Tongue (tissue), 2 donors: ENCODE data around the gene NAPG. TPM values are rescaled to one million over a fixed set of nuclear protein-coding genes. Genes with fewer than 3 reads are reported as not detected.
"Not testable (repeated sequence)": the region's sequence is repeated elsewhere in the genome, so short reads cannot be mapped to it uniquely, and the experiment has no call there.

ENCODE experiments used
- DNase-seq: peaks from one replicate; pipeline ENCODE4 v3.0.0-alpha.2; 2015
- total RNA-seq: library from RNA; depleted of rRNA; stranded (reverse); fragments of >200 nt; gene quantifications from one replicate; pipeline ENCODE4 v1.2.3, GENCODE V29; 2014

The NAPG gene
- total RNA-seq, 1 donor from 2014 or later, result 47.2 TPM

GRCh38 chr18:10552226-10552625, 26.4 kb downstream of the NAPG start:
- no peak for DNase-seq

DNA sequence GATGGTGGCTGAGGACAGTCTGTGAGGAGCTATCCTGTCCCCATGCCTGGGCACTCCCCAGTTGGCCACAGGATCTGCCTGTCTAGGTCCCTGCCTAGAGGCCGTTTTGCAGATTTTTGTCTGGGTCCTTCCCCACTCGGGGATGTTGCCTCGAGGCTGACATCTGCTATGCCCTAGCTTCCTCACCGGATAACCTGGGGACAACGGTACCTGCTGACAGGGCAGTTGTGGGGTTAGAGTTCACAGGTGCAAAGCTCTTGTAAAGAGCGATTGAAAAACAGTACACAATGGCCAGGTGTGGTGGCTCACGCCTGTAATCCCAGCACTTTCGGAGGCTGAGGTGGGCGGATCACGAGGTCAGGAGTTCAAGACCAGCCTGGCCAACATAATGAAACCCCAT, 30.4 kb downstream of the NAPG start:
- not testable (repeated sequence) for DNase-seq

- no peak for DNase-seq
Measured at GRCh38 chr18:10557085-10557677, 31.4 kb downstream of the NAPG start.

- no peak for DNase-seq
Measured at GRCh38 chr18:10558243-10558966, 32.6 kb downstream of the NAPG start.

- no peak for DNase-seq
Measured at GRCh38 chr18:10558967-10559298, 33.1 kb downstream of the NAPG start.

GRCh38 chr18:10559553-10560451, 34.0 kb downstream of the NAPG start:
- peak; percentile 24 for DNase-seq

GRCh38 chr18:10560452-10561045, 34.7 kb downstream of the NAPG start:
- DNase-seq, result peak; percentile 93

DNA sequence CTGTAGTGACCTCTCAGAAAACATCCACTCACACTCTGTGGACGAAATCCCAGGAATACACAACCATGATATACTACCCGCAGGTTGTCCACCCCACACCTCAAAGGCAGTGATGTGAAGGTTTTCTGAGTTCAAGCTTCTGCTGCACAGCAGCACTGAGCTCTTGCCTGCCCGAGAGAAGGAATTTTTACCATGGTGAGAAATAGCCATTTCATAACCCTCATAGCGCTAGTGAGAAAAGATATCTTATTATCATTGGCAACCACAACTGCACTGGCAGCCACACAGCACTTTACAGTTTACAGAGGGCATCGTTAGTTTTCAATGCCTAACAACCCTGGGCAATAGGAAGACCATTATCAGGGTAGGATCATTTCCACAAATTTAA, 36.9 kb downstream of the NAPG start:
- DNase-seq, result no peak

- DNase-seq, result peak; percentile 18
Measured at GRCh38 chr18:10563886-10564285, 38.1 kb downstream of the NAPG start.

- DNase-seq, result no peak
Measured at GRCh38 chr18:10564975-10565773, 39.3 kb downstream of the NAPG start.

DNA sequence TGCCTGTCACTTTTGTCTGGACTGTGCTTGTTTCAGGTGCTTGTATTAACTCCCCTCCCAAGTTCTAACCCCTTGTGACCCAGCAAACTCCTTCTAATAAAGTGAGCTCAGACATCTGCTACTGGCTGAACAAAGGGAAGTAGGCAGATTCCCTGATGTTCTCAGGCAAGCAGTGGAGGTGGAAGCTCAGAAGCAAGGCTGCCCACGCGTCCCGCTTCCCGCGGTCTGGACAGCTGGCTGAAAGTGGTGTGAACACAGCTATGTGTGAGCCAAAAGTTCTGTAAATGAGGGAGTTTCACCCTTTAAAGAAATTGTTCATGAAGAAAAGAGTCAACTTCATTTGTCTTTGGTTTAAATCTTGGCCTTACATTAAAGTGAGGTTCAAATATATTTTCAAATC, 40.0 kb downstream of the NAPG start:
- peak; percentile 8 for DNase-seq

DNA sequence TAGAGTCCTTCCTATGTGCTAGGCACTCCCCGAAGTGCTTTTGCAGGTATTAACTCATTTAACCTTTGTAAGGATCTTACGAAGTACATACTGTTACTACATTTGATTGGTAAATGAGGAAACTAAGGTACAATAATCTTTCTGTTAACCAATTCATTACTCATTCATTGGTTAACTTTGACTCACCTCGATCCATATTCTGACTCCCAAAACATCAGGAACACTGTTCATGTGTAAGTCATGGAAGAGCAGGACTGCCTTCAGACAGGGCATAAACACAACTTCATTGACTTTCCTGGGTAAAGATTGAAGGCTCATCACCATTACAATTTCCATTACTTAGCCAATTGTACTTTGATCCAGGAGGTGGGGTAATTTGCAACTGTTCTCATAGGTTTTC, 40.6 kb downstream of the NAPG start:
- no peak for DNase-seq

GRCh38 chr18:10569941-10570340, 44.1 kb downstream of the NAPG start:
- not testable (repeated sequence) for DNase-seq

DNA sequence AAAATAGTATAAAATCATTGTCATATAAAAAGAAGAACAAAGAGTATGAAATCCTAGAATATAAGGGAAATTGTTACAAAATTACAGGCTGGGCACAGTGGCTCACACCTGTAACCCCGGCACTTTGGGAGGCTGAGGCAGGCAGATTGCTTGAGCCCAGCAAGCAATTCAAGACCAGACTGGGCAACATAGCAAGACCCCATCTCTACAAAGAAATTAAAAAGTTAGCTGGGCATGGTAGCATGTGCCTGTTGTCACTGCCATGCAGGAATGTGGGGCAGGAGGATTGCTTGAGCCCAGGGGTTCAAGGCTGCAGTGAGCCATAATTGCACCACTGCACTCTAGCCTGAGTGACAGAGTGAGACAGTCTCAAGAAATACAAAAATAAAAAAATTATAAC, 44.8 kb downstream of the NAPG start:
- DNase-seq, result no peak

DNA sequence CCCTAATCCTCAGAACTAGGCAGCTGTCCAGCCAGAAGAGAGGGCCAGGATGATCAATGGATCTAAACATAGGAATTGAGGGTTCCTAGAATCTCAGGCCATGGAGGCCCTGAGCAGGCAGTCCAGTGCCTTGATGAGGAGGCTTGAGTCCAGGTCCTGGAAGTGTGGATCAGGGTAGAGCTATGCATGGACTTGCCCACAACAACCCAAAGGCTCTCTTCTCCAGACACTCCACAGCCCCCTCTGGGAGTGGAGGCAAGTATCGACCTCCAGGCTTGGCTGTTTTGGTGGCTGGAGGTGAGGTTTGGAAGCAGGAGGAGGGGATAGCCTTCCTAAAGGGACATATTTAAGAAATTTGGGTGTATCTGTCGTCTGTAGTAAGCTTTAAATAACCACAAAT, 45.7 kb downstream of the NAPG start:
- no peak for DNase-seq

GRCh38 chr18:10573261-10573660, 47.4 kb downstream of the NAPG start:
- DNase-seq, result not testable (repeated sequence)

- DNase-seq, result not testable (repeated sequence)
Measured at GRCh38 chr18:10574412-10574811, 48.6 kb downstream of the NAPG start.

- DNase-seq, result not testable (repeated sequence)
Measured at GRCh38 chr18:10577842-10578572, 52.2 kb downstream of the NAPG start.

GRCh38 chr18:10578573-10578899, 52.7 kb downstream of the NAPG start:
- not testable (repeated sequence) for DNase-seq

DNA sequence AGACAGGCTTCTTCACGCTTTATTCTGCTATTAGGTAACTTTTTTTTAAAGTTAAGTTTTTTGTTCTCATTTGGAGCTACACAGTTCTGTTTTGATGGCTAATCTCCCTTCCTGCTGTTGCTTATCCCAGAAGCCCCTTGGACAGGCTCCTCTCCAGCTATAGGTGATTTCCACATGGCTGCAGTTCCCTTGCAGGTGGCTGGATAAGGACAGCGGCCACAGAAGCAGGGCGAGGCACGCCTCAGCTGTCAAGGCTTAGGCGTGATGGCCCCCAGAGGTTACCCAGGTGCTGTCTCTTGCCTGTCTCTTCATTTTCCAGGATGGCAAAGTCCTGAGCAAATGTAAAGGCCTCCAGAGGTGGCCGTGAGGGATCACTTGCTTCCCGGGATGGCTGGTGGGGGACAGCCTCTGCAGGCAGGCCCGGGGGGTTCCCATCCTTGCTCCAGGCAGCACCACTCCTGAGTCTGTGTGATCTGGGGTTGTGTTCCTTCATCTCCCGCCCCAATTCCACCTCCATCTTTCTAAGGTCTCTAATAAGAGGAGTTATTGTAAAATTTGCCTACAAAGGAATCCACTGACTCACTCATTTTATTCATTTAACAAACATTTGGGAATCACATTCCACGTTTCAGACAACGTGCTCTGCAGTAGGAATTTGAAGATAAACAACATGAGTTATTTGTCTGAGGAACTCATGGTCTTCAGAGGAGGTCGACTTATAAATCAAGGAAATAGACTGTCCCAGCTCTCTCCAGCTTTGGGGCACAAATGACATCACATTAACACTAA, 53.4 kb downstream of the NAPG start:
- DNase-seq, result no peak

DNA sequence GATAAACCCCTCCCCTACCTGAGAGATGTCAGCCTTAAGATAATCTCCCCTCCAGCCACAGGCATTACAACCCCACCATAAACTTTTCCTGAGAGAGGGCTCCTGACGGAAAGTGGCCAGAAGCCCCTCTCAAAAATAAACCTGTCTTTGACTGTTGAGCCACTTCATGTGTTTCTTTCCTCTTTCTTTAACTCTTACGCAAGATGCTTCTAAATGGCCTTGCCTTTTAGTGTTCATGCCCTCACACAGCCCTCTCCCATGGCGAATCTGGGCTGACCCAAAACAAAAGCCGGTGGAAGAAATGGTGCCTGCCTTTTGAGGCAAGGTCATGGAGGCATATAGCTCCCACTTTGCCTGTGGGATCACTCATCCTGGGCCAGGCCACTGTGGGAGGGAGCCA, 54.4 kb downstream of the NAPG start:
- no peak for DNase-seq
